Anterior cingulate cortex (tissue), 58 donors: ENCODE data around the gene MYH3.

Experiments
- DNase-seq, 58 donors: peaks; one replicate each; lab custom pipeline; 2025; lab: John Stamatoyannopoulos, UW

MYH3 gene

GRCh38 chr17:10616502-10617119 lies 40.5 kb downstream of the MYH3 start:
- DNase-seq = peak in 46 of 58 donors; percentile 3 to 83 (median 26)

GRCh38 chr17:10614536-10615155 lies 42.5 kb downstream of the MYH3 start:
- peak in 41 of 58 donors; percentile 1 to 53 (median 13) for DNase-seq

GRCh38 chr17:10613775-10614513 lies 43.2 kb downstream of the MYH3 start:
- DNase-seq = no peak

- DNase-seq = no peak
Observed at GRCh38 chr17:10612957-10613744, 44.0 kb downstream of the MYH3 start.

GRCh38 chr17:10610884-10611283 lies 46.2 kb downstream of the MYH3 start:
- no peak for DNase-seq

- DNase-seq = no peak
Observed at GRCh38 chr17:10608244-10608643, 48.9 kb downstream of the MYH3 start.

GRCh38 chr17:10606110-10606509 lies 51.0 kb downstream of the MYH3 start:
- no peak for DNase-seq

GRCh38 chr17:10605221-10605783 lies 51.8 kb downstream of the MYH3 start:
- DNase-seq = no peak

- no peak for DNase-seq
Observed at GRCh38 chr17:10604521-10604920, 52.6 kb downstream of the MYH3 start.

- DNase-seq = no peak
Observed at GRCh38 chr17:10603931-10604330, 53.2 kb downstream of the MYH3 start.

- DNase-seq = no peak
Observed at GRCh38 chr17:10600571-10600970, 56.5 kb downstream of the MYH3 start.

- DNase-seq = no peak
Observed at GRCh38 chr17:10598621-10599020, 58.5 kb downstream of the MYH3 start.

- DNase-seq = no peak
Observed at GRCh38 chr17:10589553-10590145, 67.5 kb downstream of the MYH3 start.

- no peak for DNase-seq
Observed at GRCh38 chr17:10585529-10585928, 71.6 kb downstream of the MYH3 start.

GRCh38 chr17:10583834-10584233 lies 73.3 kb downstream of the MYH3 start:
- no peak for DNase-seq

GRCh38 chr17:10579270-10579669 lies 77.8 kb downstream of the MYH3 start:
- no peak for DNase-seq
